Esophagus muscularis mucosa (tissue), 4 donors: ENCODE data around the gene ARHGAP31. TPM values are rescaled to one million over a fixed set of nuclear protein-coding genes. Genes with fewer than 3 reads are reported as not detected.

Experiments used
- DNase-seq: peaks from one replicate; pipeline ENCODE4 v3.0.0-alpha.2; 2017; ENCODE audit errors: extremely low spot score
- H3K27ac ChIP-seq, 4 donors: fragments of 200-600 bp; sonication (generic); replicated peaks in 1 of 4; 1 replicate in 3 of 4; 2 replicates in 1 of 4; pipeline ENCODE4 v1.5.1; 2016 to 2019; ENCODE audit warnings: mild to moderate bottlenecking in 1 of 4
- H3K27me3 ChIP-seq, 4 donors: fragments of 200-600 bp; sonication (generic); one replicate each; pipeline versions ENCODE4 v1.5.1 to v1.6.0; 2016 to 2019
- H3K36me3 ChIP-seq, 4 donors: fragments of 200-600 bp; sonication (generic); one replicate each; pipeline ENCODE4 v1.5.1; 2016 to 2019
- H3K4me1 ChIP-seq, 4 donors: fragments of 200-600 bp; sonication (generic); one replicate each; pipeline ENCODE4 v1.5.1; 2016 to 2019
- H3K4me3 ChIP-seq, 4 donors: fragments of 200-600 bp; sonication (generic); 1 replicate in 2 of 4; 2 replicates in 2 of 4; pipeline ENCODE4 v1.5.1; 2016 to 2019; ENCODE audit warnings: mild to moderate bottlenecking in 4 of 4, moderate library complexity in 1 of 4
- H3K9me3 ChIP-seq, 4 donors: fragments of 200-600 bp; sonication (generic); 1 replicate in 3 of 4; 2 replicates in 1 of 4; pipeline ENCODE4 v1.5.1; 2016 to 2019
- CTCF ChIP-seq, 3 experiments: fragments of 200-600 bp in 2 of 3; fragments of 450-650 bp in 1 of 3; sonication (generic) in 2 of 3; IDR thresholded peaks; one replicate each; pipeline ENCODE4 v1.5.1; 2017 to 2019; ENCODE audit warnings: antibody characterized with exemption in 3 of 3, mild to moderate bottlenecking in 2 of 3, moderate library complexity in 1 of 3
- EP300 ChIP-seq: sonication (generic); formaldehyde crosslinking; IDR thresholded peaks from one replicate; pipeline ENCODE4 v1.6.1; 2017; ENCODE audit warnings: antibody characterized with exemption
- POLR2A ChIP-seq: fragments of 450-650 bp; IDR thresholded peaks from one replicate; pipeline ENCODE4 v1.6.1; 2017; ENCODE audit warnings: antibody characterized with exemption, moderate library complexity, mild to moderate bottlenecking, low read depth
- POLR2AphosphoS5 ChIP-seq, 2 donors: sonication (generic); formaldehyde crosslinking; IDR thresholded peaks; one replicate each; pipeline ENCODE4 v1.6.1; 2017; ENCODE audit warnings: antibody characterized with exemption in 2 of 2
- WGBS: methylation state at CpG from one replicate; pipeline ENCODE4 v1.1.5; 2018; 5-methylcytosine and 5-hydroxymethylcytosine counted together
- intact Hi-C: fragments of 100-400 bp; cut with DNase I; formaldehyde crosslinking; loops from one replicate; pipeline ENCODE4 v1.15.1; 2023
- small RNA-seq, 3 donors: library from RNA; depleted of rRNA; stranded (forward); fragments of <200 nt; gene quantifications; one replicate each; pipeline ENCODE3, GENCODE V24; 2016
- total RNA-seq, 4 donors: library from RNA; depleted of rRNA; stranded (reverse); fragments of >200 nt; gene quantifications; one replicate each; pipeline versions ENCODE4 v1.1.0 to v1.2.1, GENCODE V29; 2016

The ARHGAP31 gene
- total RNA-seq, 4 donors from 2014 or later = 14.5 to 25.9 (median 23.1) TPM

- no peaks in the 10 kb centered on the region for H3K9me3 ChIP-seq
- no peak for DNase-seq
- peaks cover 12 to 28% (median 16%) of the 10 kb centered on the region in 4 donors for H3K4me1 ChIP-seq
- peak overlapping the region; percentile 77 to 99 (median 86) for H3K4me3 ChIP-seq
- intact Hi-C loops = loop anchor here (10.0 kb wide), 1 partner anchor 175 kb away; the partner anchor contains the start of gene ARHGAP31
- peaks cover 9 to 37% (median 21%) of the 10 kb centered on the region in 4 donors for H3K36me3 ChIP-seq
- H3K27me3 ChIP-seq = no peaks in the 10 kb centered on the region
- no peak for TF ChIP-seq POLR2A
- no peak for TF ChIP-seq EP300
- TF ChIP-seq CTCF (IDR thresholded peaks at IDR 0.05) = no peak
- no peak for TF ChIP-seq POLR2AphosphoS5 (IDR thresholded peaks at IDR 0.05)
- 15% methylated on average over 10 of the region's 16 CpGs for WGBS
- peak overlapping the region; percentile 72 to 85 (median 78) for H3K27ac ChIP-seq
These were observed 175.4 kb downstream of the ARHGAP31 start for GRCh38 chr3:119469418-119470189.

Small RNA genes within 50 kb of the gene (small RNA-seq; reads per million reads assigned to genes)
- 0 reads per million in 3 donors for gene RNU6-1127P

Other genes starting within 250 kb of the ARHGAP31 start
- not detected for gene TEX55, start 148.2 kb upstream of the ARHGAP31 start, total RNA-seq
- not detected for gene UPK1B, start 120.8 kb upstream of the ARHGAP31 start, total RNA-seq
- gene B4GALT4, start 53.5 kb upstream of the ARHGAP31 start, total RNA-seq = 10 to 100 TPM; 13.3 to 15.4 (median 14.0) TPM
- gene TMEM39A, start 169.2 kb downstream of the ARHGAP31 start, total RNA-seq = 10 to 100 TPM in 3 of 4 donors, 1 to 10 TPM in 1; 10.0 to 34.3 (median 25.9) TPM
- gene POGLUT1, start 174.6 kb downstream of the ARHGAP31 start, total RNA-seq = 10 to 100 TPM in 3 of 4 donors, 1 to 10 TPM in 1; 9.2 to 13.9 (median 11.4) TPM
- 10 to 100 TPM; 45.7 to 63.9 (median 54.7) TPM for gene TIMMDC1, start 204.2 kb downstream of the ARHGAP31 start, total RNA-seq